ENCODE results near the gene RANBP3. TPM values are rescaled to one million over a fixed set of nuclear protein-coding genes. Genes with fewer than 3 reads are reported as not detected.

RANBP3 gene
- total and polyA plus RNA-seq, 2 of the 8 experiments (the other 6 are each of a cell fraction or from before 2014, with no cell fraction given), result 95.4 to 122 TPM

DNA sequence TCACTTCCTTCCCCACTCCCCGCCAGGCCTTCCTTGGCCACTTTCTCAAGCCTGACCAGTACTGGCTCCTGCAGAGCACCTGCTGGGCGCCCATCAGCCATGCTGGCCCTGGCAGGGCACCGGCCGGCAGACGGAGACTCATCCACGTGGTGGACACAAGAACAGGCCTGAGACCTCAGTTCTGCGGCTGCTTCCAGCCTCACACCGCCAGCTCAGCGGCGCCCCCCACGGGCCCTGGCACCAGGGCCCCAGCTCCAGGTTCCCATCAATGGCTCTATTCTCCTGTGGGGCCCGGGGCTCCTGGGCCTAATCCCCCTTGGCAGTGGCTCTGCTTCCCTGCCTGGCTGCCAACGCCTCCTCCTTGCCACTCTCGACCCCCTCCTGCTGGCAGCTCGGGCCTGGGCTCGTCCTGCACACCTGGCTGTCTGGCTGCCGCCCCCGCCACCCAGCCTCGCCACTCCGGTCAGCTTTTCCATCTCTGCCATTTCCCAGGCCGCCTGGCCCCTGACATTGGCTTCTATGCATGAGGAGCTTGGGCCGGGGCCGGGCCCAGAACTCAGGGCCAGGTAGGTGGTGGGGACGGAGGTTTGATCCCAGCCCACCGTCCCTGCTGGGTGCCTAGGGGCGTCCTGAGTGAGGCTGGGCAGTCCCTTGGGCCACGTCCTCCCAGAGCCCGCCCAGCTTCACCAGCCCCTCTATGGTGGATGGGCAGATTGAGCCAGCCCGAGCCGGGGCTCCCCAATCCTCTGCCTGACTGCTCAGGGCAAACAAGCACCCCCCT lies 80.6 kb downstream of the RANBP3 start:
- Histone ChIP-seq H3K23ac (ENCODE audit: insufficient read length) (no peak overlapping the region), H4K8ac (ENCODE audit: extremely low read depth, insufficient read depth, low read length) (no peak overlapping the region; the same call in none of the 2 replicates), H3K18ac (ENCODE audit: extremely low read depth, low read length) (no peak overlapping the region), H3K4ac (replicated peaks; ENCODE audit: insufficient read length, low read depth, low read length) (no peak overlapping the region), H3K79me2 (ENCODE audit: control insufficient read depth in 1 of 2, insufficient read depth in 2 of 2, low read length in 2 of 2) (peaks cover 0 to 27% of the 10 kb centered on the region in 2 experiments; a peak in 3 of 4 replicates), H4K91ac (replicated peaks; ENCODE audit: insufficient read length, low read length) (no peak overlapping the region), H3K27me3 (replicated peaks in 1 of 4; ENCODE audit: control insufficient read depth in 3 of 4, extremely low read depth in 1 of 4, insufficient read depth in 3 of 4, low read length in 3 of 4) (peaks cover 0 to 1% (median 0%) of the 10 kb centered on the region in 4 experiments; a peak in 2 of 7 replicates), H3K4me1 (replicated peaks in 1 of 4; ENCODE audit: control insufficient read depth in 3 of 4, insufficient read depth in 4 of 4, low read length in 3 of 4) (peaks cover 0 to 2% (median under 1%) of the 10 kb centered on the region in 4 experiments; a peak in 4 of 7 replicates), H3K9ac (replicated peaks in 1 of 4; ENCODE audit: extremely low read depth in 1 of 4, low read depth in 3 of 4, low read length in 3 of 4) (no peak overlapping the region), H2BK5ac (ENCODE audit: low read depth, low read length) (no peak overlapping the region), H3K56ac (replicated peaks; ENCODE audit: insufficient read length, low read depth, low read length) (no peak overlapping the region), H4K20me1 (replicated peaks in 1 of 2; ENCODE audit: control insufficient read depth in 1 of 2, insufficient read depth in 2 of 2, low read length in 2 of 2) (peaks cover 8 to 23% of the 10 kb centered on the region in 2 experiments), H4K5ac (ENCODE audit: insufficient read length, low read depth, low read length) (no peak overlapping the region), H3K23me2 (ENCODE audit: low read depth, low read length) (no peaks in the 10 kb centered on the region), H2AK5ac (ENCODE audit: low read depth, low read length) (no peak overlapping the region), H2BK12ac (ENCODE audit: low read depth, low read length) (no peak overlapping the region), H2BK15ac (ENCODE audit: low read length) (no peak overlapping the region), H3K9me3 (ENCODE audit: insufficient read depth in 2 of 2, low read depth in 1 of 2, low read length in 1 of 2) (no peaks in the 10 kb centered on the region), H3K4me3 (ENCODE audit: extremely low read depth in 1 of 4, insufficient read depth in 2 of 4, low read depth in 3 of 4, low read length in 4 of 4) (no peak overlapping the region), H3K4me2 (ENCODE audit: insufficient read depth in 1 of 2, low read depth in 2 of 2, low read length in 2 of 2) (no peak overlapping the region), H3K14ac (ENCODE audit: insufficient read length) (no peak overlapping the region), H3K79me1 (ENCODE audit: low read depth, low read length) (peaks cover 4% of the 10 kb centered on the region), H3K36me3 (ENCODE audit: control insufficient read depth in 2 of 4, insufficient read depth in 4 of 4, low read length in 3 of 4) (peaks cover 0 to 16% (median 8%) of the 10 kb centered on the region in 4 experiments; a peak in 5 of 8 replicates), H3K27ac (ENCODE audit: low read depth, low read length) (no peak overlapping the region; the same call in 1 of the 2 replicates), H2AFZ (ENCODE audit: low read length) (no peak overlapping the region), H2BK20ac (ENCODE audit: low read length) (no peak overlapping the region), H2BK120ac (replicated peaks; ENCODE audit: low read depth, low read length) (no peak overlapping the region)
- DNase-seq (ENCODE audit: low read depth in 1 of 2, low spot score in 2 of 2), result peak in 1 of 2 experiments; percentile 66
- TF ChIP-seq RXRA (IDR thresholded peaks at IDR 0.05; ENCODE audit: insufficient read depth, low read depth, low read length) (no peak), CHD1 (IDR thresholded peaks at IDR 0.05; ENCODE audit: low read depth, low read length) (no peak), GTF2F1 (IDR thresholded peaks at IDR 0.05; ENCODE audit: borderline replicate concordance, low read depth, low read length) (no peak), RAD21 (IDR thresholded peaks at IDR 0.05 in 1 of 2, conservative IDR thresholded peaks at IDR 0.05 in 1 of 2; ENCODE audit: low read depth in 2 of 2, low read length in 2 of 2) (peak; percentile 43 to 57)
- TF ChIP-seq, protein P1, sequence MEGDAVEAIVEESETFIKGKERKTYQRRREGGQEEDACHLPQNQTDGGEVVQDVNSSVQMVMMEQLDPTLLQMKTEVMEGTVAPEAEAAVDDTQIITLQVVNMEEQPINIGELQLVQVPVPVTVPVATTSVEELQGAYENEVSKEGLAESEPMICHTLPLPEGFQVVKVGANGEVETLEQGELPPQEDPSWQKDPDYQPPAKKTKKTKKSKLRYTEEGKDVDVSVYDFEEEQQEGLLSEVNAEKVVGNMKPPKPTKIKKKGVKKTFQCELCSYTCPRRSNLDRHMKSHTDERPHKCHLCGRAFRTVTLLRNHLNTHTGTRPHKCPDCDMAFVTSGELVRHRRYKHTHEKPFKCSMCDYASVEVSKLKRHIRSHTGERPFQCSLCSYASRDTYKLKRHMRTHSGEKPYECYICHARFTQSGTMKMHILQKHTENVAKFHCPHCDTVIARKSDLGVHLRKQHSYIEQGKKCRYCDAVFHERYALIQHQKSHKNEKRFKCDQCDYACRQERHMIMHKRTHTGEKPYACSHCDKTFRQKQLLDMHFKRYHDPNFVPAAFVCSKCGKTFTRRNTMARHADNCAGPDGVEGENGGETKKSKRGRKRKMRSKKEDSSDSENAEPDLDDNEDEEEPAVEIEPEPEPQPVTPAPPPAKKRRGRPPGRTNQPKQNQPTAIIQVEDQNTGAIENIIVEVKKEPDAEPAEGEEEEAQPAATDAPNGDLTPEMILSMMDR (IDR thresholded peaks at IDR 0.05; ENCODE audit: control extremely low read depth in 1 of 3, insufficient read depth in 1 of 3, low read depth in 1 of 3, low read length in 3 of 3), result peak; percentile 53 to 62 (median 62)
- ChIA-PET CTCF (ENCODE audit: partially characterized antibody) (interaction anchor here (0.5 to 1.8 kb wide), 10 partner anchors 12 to 1988 kb away, joined by 3 to 12 read pairs (median 4); partner anchors contain the start of gene NRTN), POLR2A (ENCODE audit: partially characterized antibody) (interaction anchor here (0.7 to 3.7 kb wide), 8 partner anchors 8 to 206 kb away, joined by 3 to 20 read pairs (median 4); no protein-coding TSS in a partner anchor)
- FAIRE-seq, result no peak
- 83% methylated on average over 28 of the region's 30 CpGs; no CpG with 5 or more reads in 1 of the 2 experiments for WGBS, 2 experiments (ENCODE audit: extremely low coverage in 1 of 2, insufficient coverage in 1 of 2, insufficient read length in 1 of 2, insufficient replicate concordance in 2 of 2, low coverage in 1 of 2, low lambda C conversion rate in 2 of 2, missing lambda C conversion rate in 1 of 2)

All from H1 (cell line).